Mammary epithelial cell (primary cell): Measurements from ENCODE around the gene PTCH2.

ENCODE experiments used
- EZH2 ChIP-seq: IDR thresholded peaks from 2 replicates; pipeline ENCODE4 v1.6.1; 2012; ENCODE audit warnings: low read length, inconsistent platforms, borderline replicate concordance
- TF ChIP-seq, protein P1 (sequence below), 2 donors: IDR thresholded peaks in 1 of 2; conservative IDR thresholded peaks in 1 of 2; 2 replicates each; pipeline ENCODE4 v1.5.1; 2011 to 2012; ENCODE audit warnings: inconsistent platforms in 2 of 2, low read length in 2 of 2, mild to moderate bottlenecking in 2 of 2, control low read depth in 1 of 2, low read depth in 1 of 2; ENCODE audit not compliant: insufficient read depth in 1 of 2; ENCODE audit errors: extremely low read depth in 1 of 2

DNA sequence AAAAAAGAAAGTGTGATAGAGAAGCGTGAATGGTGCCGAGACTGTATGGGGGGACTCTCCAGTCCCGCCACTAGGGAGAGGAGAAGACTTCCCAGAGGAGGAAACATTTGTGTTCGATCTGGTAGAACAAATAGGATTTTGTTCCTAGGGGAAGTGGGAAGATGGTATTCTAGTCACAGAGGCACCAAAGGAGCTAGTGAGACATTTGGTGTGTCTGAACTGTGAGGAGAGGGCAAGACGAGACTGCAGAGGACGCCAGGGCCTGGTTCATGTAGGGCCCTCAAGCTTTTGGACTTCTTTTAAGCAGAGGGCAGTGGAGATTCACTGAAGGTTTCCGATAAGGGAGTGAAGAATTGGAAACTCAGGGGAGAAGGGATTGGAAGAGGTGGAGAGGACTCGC, 31.8 kb downstream of the PTCH2 start:
- TF ChIP-seq, protein P1, sequence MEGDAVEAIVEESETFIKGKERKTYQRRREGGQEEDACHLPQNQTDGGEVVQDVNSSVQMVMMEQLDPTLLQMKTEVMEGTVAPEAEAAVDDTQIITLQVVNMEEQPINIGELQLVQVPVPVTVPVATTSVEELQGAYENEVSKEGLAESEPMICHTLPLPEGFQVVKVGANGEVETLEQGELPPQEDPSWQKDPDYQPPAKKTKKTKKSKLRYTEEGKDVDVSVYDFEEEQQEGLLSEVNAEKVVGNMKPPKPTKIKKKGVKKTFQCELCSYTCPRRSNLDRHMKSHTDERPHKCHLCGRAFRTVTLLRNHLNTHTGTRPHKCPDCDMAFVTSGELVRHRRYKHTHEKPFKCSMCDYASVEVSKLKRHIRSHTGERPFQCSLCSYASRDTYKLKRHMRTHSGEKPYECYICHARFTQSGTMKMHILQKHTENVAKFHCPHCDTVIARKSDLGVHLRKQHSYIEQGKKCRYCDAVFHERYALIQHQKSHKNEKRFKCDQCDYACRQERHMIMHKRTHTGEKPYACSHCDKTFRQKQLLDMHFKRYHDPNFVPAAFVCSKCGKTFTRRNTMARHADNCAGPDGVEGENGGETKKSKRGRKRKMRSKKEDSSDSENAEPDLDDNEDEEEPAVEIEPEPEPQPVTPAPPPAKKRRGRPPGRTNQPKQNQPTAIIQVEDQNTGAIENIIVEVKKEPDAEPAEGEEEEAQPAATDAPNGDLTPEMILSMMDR (conservative IDR thresholded peaks at IDR 0.05 in 1 of 2, IDR thresholded peaks at IDR 0.05 in 1 of 2; ENCODE audit: extremely low read depth in 1 of 2, insufficient read depth in 1 of 2, low read depth in 1 of 2, low read length in 2 of 2) = no peak
- no peak for TF ChIP-seq EZH2
